Activated effector memory CD4-positive, alpha-beta T cell treated with anti-CD3 and anti-CD28 coated beads, Interleukin-2, amount 50 U/mL, for 16 hours (primary cell): ENCODE results near the gene KLK12.

ENCODE experiments used
- DNase-seq: peaks from one replicate; pipeline ENCODE4 v3.0.0-alpha.2; 2020

KLK12 gene, protein sequence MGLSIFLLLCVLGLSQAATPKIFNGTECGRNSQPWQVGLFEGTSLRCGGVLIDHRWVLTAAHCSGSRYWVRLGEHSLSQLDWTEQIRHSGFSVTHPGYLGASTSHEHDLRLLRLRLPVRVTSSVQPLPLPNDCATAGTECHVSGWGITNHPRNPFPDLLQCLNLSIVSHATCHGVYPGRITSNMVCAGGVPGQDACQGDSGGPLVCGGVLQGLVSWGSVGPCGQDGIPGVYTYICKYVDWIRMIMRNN

DNA sequence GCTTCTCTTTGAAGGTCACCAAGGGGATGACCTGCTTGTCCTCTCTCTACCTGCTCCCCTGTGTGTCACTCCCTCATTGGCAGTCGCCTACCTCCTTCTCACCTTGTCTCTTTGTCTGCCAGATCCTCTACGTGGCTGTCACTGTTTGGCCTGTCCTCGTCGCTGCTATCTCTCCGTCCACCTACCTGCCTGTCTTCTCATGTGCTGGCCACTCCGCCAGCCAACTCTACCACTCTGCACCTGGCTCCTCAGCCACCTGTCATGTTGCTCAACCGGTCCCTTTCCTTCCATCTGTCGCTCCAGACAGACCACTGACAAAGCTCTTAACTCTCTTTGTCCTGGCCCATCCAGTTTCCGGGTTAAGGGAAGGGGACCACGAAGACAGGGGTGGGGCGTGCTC is at the start of gene KLK12:
Gene KLK12 (minus strand): TSS at position 299 of the 400 bp plus-strand sequence. CDS start 381 bp downstream, outside the sequence.
- no peak for DNase-seq

DNA sequence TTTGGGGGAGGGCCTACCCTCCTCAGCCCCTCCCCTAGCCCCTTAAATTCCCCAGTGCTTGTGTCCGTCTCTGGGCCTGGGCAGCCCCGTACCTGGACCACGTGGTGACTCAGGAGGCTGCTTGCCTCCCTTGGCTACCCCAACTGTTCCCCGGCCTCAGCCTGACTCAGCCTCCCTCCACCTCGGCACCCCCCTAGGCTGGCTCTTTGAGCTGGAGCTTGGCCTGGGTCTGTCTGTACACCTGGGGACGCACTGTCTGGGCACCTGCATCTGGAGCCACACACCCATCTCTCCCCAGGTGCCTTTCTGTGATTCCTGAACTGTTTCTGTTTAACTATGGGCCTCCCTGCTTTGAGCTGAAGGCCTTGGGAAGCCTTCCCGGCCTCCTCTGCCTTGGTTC is 49.7 kb upstream of the KLK12 start:
- DNase-seq, result peak; percentile 44

DNA sequence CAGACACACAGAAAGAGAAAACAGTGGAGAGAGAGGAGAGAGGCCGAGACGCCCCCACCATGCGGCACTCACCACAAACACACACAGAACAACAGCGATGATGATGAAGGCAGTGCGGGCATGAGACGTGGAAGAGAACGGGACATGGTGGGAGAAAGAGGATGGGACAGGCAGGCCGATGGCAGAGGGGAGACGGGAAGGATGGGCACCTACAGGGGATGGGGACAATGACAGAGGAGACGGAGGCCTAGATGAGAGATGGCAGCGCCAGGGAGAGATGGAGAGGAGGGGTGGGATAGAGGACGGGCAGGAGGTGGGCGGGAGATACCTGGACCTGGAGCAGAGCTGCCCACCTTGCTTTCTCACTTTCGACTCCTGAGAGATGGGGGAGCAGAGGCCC is 49.0 kb upstream of the KLK12 start:
- peak; percentile 34 for DNase-seq

DNA sequence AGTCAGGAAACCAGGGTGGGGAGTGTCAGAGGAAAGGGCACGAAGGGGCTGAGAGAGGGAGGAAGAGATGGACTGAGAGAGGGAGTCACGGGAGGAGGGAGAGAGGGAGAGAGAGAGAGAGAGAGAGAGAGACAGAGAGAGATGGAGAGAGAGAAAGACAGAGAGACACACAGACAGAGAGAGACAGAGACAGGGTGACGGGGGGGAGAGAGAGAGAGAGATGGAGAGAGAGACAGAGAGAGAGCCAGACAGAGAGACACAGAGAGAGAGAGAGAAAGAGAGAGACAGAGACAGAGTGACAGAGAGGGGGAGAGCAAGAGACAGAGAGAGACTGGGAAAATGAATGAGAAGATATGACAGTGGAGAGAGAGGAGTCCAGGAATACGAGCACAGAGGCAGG is 48.4 kb upstream of the KLK12 start:
- peak; percentile 21 for DNase-seq

DNA sequence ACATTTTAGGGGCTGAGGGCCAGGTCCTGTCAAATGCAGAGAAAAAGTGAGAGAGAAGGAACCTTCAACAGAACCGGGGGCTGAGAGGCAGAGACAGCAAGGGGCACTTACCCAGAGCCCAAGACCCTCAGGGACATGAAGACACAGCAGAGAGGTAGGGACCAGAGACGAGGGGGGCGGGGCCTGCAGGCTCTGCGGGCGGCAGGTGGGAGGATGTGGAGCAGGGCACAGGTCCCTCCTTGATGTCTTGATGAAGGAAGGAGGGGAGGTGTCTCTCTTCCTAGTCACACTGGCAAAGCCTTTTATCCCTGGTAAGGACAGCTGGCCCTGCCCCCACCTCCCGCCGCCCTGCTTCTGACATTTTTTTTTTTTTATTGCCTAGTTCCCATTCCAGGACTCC is 47.8 kb upstream of the KLK12 start, which contains the start of gene KLK14:
Gene KLK14 (minus strand): TSS at position 277 of the 400 bp plus-strand sequence. CDS start 273 bp downstream, at position 4.
- DNase-seq, result peak; percentile 42

DNA sequence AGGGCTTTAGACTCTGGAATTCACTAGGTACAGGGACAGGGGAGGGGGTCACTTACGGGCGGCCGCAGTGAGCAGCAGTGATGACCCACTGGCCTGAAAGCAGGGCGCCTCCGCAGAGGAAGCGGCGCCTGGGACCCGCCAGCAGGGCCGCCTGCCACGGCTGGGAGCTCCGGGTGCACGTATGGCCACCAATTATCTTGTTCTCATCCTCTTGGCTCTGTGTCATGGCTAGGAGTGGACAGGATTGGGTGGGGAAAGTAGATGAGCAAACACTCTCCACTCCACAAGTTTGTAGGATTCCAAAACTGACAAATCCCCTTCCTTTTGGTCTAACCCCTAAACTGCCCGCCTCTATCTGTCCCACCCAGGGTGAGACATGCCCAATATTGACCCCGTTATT is 46.7 kb upstream of the KLK12 start:
- peak; percentile 25 for DNase-seq

DNA sequence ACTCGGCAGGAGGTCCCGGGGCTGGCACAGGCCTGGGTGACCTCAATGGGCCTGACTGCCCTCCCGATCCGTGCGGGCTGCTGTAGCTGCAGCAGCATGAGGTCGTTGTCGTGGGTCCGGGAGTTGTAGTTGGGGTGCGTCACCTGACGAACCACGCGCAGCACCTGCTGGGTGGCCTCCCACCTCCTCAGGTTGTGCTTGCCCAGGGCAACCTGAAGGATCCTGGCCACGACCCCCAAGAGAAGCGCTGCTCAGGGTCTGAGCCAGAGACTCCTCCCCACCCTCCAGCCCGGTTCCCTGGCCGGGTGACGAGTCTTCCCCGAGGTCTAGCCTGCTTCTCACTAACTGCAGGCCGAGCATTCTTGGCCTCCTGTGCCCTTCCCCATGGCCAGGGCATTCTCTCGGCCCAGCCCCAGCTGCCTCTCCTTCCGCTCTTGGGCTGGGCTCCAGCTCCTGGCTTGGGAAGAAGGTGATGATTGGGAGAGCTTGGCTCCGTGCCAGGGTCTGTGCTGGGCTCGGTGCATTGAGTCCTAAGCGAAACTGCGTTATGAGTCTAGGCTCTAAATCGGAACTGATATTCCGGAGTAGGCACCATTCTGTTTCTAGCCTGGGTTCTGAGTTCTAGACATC is 44.8 kb upstream of the KLK12 start:
- DNase-seq, result peak; percentile 25

DNA sequence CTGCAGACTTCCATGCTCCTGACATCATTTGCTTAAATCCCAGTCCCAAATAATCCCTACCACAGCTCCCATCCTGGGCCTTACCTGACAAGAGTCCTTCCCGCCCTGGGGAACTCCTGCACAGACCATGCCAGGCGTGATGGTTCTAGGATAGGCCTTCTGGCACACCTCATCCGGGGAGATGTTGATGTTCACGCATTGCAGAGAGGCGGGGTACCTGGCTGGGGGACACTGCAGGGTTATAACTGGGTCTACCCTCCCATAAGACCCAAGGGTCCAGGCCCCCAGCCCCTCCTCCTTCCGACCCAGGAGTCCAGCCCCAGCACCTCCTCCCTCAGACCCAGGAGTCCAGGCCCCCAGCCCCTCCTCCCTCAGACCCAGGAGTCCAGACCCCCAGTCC is 43.9 kb upstream of the KLK12 start:
- DNase-seq, result no peak

DNA sequence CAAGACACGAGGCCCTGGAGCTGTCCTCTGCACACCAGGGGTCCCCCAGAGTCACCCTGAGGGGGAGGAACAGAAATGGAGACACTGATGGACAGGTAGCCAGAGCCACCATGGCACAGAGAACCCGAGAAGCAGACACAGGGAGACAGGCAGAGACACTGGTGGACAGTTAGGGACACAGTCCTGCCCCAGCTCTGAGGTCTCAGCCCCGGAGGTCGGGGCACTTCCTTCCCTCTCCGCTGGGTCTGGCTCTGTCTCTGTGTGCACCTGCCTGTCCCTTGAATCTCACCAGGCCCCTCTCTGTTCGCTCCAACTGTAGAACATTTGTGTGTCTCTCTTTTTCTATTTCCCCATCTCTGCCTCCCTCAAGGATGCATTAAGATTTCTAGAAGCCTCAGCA is 43.3 kb upstream of the KLK12 start:
- DNase-seq, result no peak

DNA sequence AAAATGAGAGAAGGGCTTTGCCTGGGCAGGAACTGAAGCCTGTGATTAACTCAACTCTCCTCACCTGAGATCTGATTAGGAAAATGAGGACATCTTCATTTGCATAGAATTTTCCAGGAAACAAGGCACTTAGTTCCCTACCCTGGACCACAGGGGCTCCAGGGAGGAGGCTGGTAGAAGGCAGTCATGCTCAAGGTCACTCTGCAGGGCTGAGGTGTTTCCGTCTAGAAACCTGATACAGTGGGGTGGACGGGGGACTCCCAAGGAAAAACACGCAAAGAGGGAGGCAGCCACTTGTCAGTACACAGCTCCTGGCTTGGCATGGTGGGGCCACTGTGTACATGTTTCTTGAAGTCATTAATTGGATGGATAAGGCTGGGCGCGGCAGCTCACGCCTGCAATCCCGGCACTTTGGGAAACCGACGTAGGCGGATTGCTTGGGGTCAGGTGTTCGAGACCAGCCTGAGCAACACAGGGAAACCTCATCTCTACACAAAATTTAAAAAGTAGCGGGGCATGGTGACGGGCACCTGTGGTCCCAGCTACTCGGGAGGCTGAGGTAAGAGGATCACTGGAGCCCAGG is 41.9 kb upstream of the KLK12 start:
- DNase-seq, result peak; percentile 53

DNA sequence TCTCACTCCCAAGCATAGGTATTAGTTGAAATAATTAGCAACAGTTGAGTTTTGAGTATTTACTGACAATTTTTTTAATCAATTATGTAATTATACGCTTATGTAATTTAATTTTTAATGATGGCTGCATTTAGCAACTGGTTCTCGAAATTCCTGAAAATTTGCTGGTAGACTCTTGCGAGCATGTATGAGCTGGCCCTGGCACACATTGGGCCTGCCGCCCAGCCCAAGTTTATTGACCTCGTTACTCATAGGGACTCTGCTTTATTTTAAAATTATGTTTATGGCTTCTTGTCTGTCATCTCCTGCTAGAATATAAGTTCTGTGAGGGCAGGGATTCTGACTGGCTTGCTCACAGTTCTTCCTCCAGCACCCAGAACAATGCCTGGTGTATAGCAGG is 41.2 kb upstream of the KLK12 start:
- DNase-seq, result peak; percentile 8

DNA sequence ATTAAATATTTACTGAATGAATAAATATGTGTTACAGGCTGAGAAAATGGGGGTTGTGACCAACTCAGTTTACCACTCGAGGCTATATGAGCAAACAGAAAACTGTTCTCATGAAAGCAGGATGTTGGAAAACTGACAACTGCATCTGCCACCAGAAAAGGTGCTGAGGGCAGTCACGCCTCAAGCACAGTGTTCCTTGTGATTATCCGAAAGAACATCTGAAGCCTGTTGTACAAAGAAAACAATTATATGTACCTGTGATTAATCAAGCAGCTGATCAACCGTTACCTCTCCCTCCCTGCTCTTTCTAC is 36.2 kb upstream of the KLK12 start:
- no peak for DNase-seq

DNA sequence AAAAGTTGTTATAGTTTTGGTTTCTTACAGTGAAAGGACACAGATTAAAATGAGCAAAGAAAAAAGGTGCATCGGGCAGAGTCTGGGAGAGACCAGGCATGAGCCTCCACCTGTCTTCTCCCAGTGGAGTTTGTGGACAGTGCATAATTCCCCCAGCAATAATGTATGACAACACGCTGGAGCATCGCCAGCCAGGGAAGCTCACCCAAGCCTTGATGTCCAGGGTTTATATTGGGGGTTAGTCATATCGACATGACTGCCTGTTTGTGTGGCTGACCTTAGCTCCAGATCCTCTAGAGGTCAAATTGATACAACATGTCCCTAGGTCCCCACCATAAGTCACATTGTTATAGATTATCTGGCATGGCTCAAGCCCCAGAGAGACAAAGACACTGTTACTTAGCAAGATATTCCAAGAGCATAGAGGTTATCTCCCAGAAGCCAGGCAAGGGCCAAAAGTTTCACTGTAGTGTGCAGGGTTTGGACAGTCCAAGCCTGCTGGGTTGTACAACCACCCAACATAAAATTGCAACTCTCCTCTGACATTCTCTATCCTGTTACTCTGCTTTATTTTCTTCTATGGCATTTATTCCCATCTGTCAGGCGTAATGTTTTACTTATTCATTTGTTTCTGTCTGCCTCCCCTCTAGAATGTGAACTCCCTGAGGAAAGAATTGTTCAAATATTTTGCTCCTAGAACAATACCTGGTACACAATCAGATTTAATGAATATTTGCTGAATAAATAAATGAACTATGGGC is 35.7 kb upstream of the KLK12 start:
- no peak for DNase-seq

DNA sequence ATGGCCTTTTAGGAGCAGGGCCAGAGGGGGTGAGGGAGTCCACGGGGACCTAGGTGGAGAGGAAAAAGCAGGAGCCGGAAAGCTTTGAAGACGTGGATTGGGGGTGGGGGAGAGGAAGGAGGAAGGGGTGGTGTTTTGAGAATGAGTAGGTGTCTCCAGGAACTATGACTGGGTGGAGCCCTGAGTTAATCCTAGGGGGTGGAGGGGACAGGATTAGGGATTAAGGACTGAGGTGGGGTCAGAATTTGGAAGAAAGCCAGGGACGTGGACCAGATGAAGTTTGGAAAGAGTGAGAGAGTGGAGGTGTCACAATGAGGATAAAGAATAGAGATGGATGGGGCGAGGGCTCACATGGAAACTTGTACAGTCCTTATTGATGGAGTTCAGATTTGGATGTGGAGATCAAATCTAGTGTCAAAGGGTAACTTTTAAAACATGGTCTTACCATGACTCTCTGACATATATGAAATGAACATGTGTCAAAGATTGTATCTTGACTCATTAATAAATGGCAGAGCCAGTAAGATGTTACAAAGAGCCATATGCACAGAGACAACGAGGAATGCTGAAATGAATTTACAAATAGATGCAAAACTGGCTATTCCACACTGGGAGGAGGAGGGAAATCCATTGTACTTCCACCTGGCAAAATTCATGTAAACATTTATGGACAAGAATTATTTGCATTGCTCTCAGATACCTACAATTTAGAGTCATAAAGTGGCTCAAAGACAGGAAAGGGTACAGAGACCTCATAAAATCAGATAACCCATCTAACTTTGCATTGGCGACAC is 31.8 kb upstream of the KLK12 start:
- no peak for DNase-seq

DNA sequence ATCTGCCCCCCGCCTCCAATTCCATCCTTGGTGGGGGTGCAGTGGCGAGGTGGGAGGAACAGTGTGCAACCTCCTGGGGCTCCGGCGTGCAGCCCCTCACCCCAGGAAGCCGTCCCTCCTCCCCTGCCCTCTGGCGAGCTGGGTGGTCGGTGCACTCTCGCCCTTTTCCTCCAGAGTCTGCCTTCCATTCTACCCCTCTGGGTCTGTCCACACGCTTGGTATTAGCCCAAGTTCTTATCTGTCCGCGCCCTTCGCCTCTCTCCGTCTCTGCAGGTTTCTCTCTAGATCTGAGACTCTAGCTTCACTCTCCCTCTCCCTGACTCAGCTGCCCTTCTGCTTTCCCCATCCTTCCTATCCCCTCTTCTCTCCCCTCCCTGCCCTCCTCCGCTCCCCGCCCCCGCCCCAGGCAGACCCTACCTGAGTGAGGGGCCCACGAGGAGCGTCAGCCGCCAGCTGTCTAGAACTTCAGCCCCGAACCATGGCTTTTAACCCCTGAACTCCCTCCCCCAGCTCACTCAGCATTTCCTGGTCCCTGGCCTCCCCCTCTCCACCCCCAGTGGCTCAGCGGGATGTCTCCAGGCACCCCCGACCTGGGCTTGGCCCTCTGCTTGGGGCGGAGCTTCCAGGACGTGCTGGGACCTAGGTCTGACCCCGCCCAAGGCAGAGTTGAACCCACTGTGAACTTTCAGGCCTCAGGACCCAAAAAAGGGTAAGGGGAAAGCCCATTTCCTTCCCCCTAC is 30.6 kb upstream of the KLK12 start:
- no peak for DNase-seq

DNA sequence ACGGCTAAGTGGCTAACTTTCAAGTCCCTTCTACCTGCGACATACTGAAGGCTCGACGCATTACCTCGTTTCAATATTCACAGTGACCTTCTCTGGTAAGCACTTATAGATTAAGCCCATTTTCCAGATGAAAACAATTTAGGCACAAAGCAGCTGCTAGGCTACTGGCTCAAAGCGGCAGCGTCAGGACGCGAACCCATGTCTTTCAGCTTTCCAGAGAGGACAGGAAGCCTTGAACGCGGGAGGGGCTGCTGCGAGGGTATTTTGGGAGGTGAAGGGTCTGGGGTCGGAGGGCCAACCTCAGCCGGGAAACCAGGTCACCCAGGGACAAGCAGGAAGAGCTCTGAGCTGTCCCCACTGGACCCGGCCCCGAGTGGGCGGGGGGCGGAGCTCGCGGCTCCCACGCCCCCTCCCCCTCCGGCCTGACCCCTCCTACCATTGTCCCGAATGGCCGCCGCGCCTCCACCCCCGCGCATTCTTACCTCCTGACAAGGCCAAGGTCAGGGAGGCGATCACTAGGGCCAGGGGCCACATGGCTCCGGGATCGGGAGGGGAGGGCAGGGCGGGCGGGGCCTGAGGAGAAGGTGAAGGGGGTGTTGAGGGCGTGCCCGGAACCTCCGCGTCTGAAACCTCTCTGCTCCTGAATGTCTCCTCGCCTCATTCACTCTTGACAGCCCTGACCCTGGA is 29.9 kb upstream of the KLK12 start, which contains the start of gene KLK13:
Gene KLK13 (minus strand): TSS at position 559 of the 687 bp plus-strand sequence. CDS start 25 bp downstream, at position 534.
- DNase-seq, result no peak

DNA sequence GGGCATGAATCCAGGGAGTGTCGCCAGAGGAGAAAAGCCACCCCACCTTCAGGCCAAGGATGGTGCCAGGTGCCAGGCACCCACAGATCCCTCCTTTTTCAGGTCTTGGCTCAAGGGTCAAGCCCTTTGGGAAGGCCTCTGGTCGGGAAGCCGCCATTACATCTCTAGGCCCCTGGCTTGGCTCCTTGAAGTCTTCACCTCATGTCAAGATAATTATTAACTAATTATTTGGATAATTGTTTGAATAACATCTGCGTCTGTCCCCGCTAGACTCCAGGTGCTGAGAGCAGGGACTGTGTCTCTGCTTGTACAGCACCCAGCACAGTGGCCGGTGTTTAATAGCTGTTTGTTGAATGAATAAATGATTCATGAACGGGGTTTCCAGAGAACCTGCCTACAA is 28.9 kb upstream of the KLK12 start:
- no peak for DNase-seq

DNA sequence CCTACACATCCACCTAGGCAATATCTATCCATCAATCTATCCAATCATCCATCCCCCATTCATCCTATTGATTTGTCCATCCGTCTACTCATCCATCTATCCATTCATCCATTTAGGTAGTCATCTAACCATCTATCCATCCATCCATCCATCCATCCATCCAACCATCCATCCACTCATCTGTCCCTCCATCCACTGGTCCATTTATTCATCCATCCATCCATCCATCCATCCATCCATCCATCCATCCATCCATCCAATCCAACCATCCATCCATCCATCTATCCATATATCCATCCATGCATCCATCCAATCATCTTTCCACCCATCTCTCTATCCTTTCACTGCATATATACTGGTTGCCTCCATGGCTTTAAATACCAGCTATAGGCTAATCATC is 26.2 kb upstream of the KLK12 start:
- DNase-seq, result no peak

DNA sequence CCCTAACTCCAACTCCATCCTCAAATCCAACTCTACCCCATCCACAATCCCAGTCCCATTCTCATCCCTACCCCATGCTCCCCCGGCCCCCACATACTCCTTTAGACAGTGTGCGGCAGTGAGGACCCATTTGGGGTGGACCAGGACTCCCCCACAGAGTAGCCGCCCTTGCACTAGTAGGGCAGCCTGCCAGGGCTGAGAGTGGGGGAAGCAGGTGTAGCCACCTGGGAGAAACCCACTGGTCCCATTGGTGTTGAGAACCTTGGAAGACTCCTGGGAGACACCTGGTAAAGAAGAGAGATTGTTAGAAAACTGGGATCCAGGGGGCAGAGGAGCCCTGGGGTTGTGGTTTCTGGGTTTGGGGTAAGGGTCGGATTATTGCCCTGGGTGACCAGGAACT is 25.5 kb upstream of the KLK12 start:
- no peak for DNase-seq

DNA sequence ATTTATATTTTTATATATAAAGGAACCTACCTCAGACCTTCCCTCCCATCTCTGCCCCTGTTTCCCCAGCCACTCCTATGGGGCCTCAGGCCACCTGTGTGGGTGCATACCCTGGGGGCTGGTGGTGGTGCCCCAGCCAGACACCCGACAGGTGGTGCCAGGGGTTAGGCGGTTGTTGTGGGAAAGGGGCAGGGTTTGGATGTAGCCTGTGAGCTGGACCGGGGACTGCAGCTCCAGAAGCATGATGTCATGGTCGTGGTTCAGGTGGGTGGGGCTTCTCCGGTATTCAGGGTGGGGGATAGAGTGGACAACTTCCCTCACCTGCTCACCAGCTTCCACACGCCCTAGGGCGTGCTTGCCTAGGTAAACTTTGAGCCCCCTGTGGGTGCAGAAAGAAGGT is 24.9 kb upstream of the KLK12 start:
- no peak for DNase-seq

DNA sequence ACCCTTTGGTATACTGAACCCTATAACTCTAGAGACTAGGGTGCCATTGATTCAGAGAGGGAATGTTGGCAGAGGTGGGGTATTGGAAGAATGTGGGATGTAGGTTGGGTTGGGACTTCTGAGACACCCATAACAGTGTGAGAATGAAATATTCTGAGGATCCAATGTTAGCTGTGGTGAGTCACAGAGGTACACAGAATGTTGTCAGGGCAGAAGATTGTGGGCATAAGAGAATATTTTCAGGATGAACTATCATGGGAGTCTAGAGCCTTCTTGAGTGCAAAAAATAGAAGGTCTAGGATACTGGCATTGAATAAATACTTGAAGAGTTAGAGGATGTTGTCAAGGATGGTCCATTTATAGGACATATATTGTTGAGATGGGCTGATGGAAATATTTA is 21.1 kb upstream of the KLK12 start:
- no peak for DNase-seq

DNA sequence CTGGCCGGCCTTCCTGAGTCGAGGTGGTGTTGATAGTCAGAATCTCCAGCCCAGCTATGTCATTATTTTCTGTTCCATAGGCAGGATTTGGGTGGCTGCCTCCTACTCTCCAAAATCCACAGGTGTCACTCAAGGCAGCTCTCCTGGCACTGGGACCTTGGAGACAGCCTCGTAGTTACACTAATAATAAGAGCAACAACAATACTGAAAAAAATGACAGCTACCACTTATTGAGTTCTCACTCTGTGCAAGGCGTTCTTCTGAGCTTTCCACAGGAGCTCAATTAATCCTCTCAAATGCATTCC is 12.2 kb upstream of the KLK12 start:
- DNase-seq, result no peak
